PC-9 (cell line): Measurements from ENCODE around the gene LETM1. TPM values are rescaled to one million over a fixed set of nuclear protein-coding genes. Genes with fewer than 3 reads are reported as not detected.

Experiments used
- BruUV-seq: library from RNA; stranded (reverse); fragments of 400-500 nt; replicated peaks from 2 replicates; lab custom pipeline; 2021; lab: Mats Ljungman, UMichigan
- CTCF ChIA-PET: fragments of 300-600 bp; sonication (Branson Sonifier 250); formaldehyde crosslinking; loops from one replicate; lab custom pipeline; 2022; ENCODE audit warnings: antibody characterized with exemption; lab: Charles Lee
- POLR2A ChIA-PET: fragments of 300-600 bp; sonication (Branson Sonifier 250); formaldehyde crosslinking; loops from one replicate; lab custom pipeline; 2022; ENCODE audit warnings: antibody characterized with exemption; ENCODE audit not compliant: unreplicated experiment; lab: Charles Lee
- DNase-seq, 2 experiments: peaks; one replicate each; pipeline versions ENCODE4 v3.0.0 to v3.0.0-alpha.2; 2015 to 2022; ENCODE audit warnings: mixed read lengths in 1 of 2
- H2AFZ ChIP-seq: fragments of 200-600 bp; sonication (generic); 2 replicates; pipeline ENCODE4 v1.8.1; 2017; ENCODE audit warnings: antibody characterized with exemption
- H3F3A ChIP-seq: fragments of 200-600 bp; sonication (generic); 2 replicates; pipeline ENCODE4 v1.8.1; 2017; ENCODE audit warnings: antibody characterized with exemption, mild to moderate bottlenecking, low read depth; ENCODE audit not compliant: insufficient read depth
- H3K27ac ChIP-seq: fragments of 200-600 bp; sonication (generic); 2 replicates; pipeline ENCODE4 v1.6.1; 2016; ENCODE audit warnings: mixed run types
- H3K27me3 ChIP-seq: fragments of 200-600 bp; sonication (generic); 2 replicates; pipeline ENCODE4 v1.6.1; 2016; ENCODE audit warnings: low read depth, mixed run types; ENCODE audit not compliant: insufficient read depth
- H3K36me3 ChIP-seq: fragments of 200-600 bp; sonication (generic); 2 replicates; pipeline ENCODE4 v1.6.1; 2016; ENCODE audit warnings: low read depth, mixed run types
- H3K4me1 ChIP-seq: fragments of 200-600 bp; sonication (generic); replicated peaks from 2 replicates; pipeline ENCODE4 v1.6.1; 2016; ENCODE audit warnings: mixed run types; ENCODE audit not compliant: insufficient read depth
- H3K4me2 ChIP-seq: fragments of 200-600 bp; sonication (generic); 2 replicates; pipeline ENCODE4 v1.6.1; 2017; ENCODE audit warnings: mixed run types
- H3K4me3 ChIP-seq: fragments of 200-600 bp; sonication (generic); 2 replicates; pipeline ENCODE4 v1.6.1; 2016; ENCODE audit warnings: mixed run types
- H3K79me2 ChIP-seq: fragments of 200-600 bp; sonication (generic); 2 replicates; pipeline ENCODE4 v1.6.1; 2017; ENCODE audit warnings: low read depth, mixed run types
- H3K9me2 ChIP-seq: fragments of 200-600 bp; sonication (generic); 2 replicates; pipeline ENCODE4 v1.8.1; 2017; ENCODE audit warnings: mild to moderate bottlenecking; ENCODE audit not compliant: insufficient read depth
- H3K9me3 ChIP-seq: fragments of 200-600 bp; sonication (generic); 2 replicates; pipeline ENCODE4 v1.8.1; 2016; ENCODE audit warnings: low read depth; ENCODE audit not compliant: insufficient read depth
- H4K20me1 ChIP-seq: fragments of 200-600 bp; sonication (generic); 2 replicates; pipeline ENCODE4 v1.8.1; 2017; ENCODE audit not compliant: insufficient read depth
- CTCF ChIP-seq: fragments of 200-600 bp; sonication (generic); conservative IDR thresholded peaks from 2 replicates; pipeline ENCODE4 v1.6.1; 2017; ENCODE audit warnings: mixed run types, antibody characterized with exemption, mild to moderate bottlenecking, moderate library complexity
- EZH2 ChIP-seq: fragments of 200-600 bp; sonication (generic); IDR thresholded peaks from 2 replicates; pipeline ENCODE4 v1.8.0; 2017; ENCODE audit warnings: antibody characterized with exemption, low read depth
- intact Hi-C: fragments of 100-400 bp; cut with micrococcal nuclease; formaldehyde crosslinking; loops from one replicate; pipeline ENCODE4 v1.10.0; 2022; ENCODE audit not compliant: unreplicated experiment
- total RNA-seq: library from RNA; stranded (reverse); gene quantifications from 2 replicates; pipeline ENCODE4 v1.2.3, GENCODE V29; 2021

Gene LETM1
- total RNA-seq, 1 experiment from 2014 or later: 44.5 TPM

DNA sequence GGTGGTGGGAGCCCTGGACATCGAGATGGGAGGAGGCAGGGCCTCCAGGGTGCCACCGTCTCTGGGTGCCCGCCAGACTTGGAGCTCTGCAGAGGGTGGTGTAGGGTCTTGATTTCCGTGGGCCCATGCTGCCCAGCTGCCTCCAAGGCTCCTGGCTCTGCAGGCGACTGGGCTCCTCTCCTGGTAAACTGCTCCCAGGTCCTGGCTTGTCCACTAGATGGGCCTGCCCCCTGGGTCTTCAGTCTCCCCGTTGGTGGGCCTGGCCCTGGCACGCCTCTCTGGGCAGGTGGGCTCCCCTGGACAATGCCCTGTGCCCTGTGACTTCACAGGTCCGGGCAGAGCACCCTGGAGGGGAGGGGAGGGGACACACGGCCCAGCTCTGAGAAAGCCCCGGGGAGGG is 55.2 kb downstream of the LETM1 start:
- ChIA-PET POLR2A (no interaction called here), CTCF (interaction anchor here (0.5 kb wide), 1 partner anchor 76 kb away, joined by 4 read pairs; no protein-coding TSS in a partner anchor)
- TF ChIP-seq EZH2 (no peak), CTCF (no peak)
- H3K27me3 ChIP-seq: peaks cover 14% of the 10 kb centered on the region
- no peaks in the 10 kb centered on the region for H3K36me3 ChIP-seq
- H3F3A ChIP-seq: peaks cover 7% of the 10 kb centered on the region; the same call in 1 of the 2 replicates
- H3K9me3 ChIP-seq: no peaks in the 10 kb centered on the region
- H3K9me2 ChIP-seq: no peaks in the 10 kb centered on the region
- DNase-seq: no peak
- H3K4me2 ChIP-seq: no peak overlapping the region
- no peaks in the 10 kb centered on the region for H3K4me1 ChIP-seq
- no peak overlapping the region for H2AFZ ChIP-seq
- peaks cover 3% of the 10 kb centered on the region; the same call in 1 of the 2 replicates for H4K20me1 ChIP-seq
- BruUV-seq: no TSS peak
- H3K27ac ChIP-seq: no peak overlapping the region
- H3K79me2 ChIP-seq: no peaks in the 10 kb centered on the region
- intact Hi-C loops: no loop called here
- H3K4me3 ChIP-seq: no peak overlapping the region

DNA sequence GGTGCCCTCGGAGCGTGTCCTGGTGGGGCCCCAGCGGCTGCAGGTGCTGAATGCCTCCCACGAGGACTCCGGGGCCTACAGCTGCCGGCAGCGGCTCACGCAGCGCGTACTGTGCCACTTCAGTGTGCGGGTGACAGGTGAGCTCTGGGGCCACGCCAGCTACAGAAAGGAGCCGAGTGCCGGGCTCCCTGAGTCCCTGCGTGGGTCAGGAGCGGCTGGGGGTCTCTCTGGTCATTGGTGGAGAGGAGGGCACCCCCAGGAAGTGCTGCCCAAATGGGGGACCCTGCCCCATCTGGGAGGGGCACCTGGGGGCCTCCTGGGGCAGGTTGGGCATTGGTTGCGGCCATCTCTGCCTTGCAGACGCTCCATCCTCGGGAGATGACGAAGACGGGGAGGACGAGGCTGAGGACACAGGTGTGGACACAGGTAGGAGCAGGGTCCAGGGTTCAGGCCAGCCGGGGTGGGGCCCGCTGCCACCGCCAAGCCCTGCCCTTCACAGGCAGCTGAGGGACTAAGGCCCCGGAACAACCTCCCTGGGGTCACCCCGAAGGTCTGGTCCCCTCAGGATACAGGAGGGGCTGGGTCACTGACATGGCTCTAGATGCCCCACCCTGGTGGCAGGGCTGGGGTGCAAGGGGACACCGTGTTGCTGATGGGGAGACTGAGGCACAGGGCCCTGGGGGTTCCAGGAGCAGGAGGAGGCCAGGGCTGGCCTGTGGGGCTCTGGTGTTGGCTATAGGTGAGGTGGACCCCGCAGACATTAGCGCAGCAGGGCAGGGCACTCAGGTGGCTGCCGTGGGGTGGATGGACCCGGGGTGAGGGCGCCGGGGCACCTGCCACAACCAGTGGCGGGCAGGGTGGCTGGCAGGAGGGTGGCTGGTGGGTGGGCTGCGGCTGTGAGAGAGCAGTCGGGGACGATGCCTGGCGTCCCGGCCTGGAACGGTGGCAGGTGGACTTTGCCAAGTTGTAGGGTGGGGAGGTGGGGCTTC is 56.3 kb downstream of the LETM1 start:
- Histone ChIP-seq H3F3A (peaks cover 7% of the 10 kb centered on the region; the same call in 1 of the 2 replicates), H3K9me3 (no peaks in the 10 kb centered on the region), H4K20me1 (peaks cover 3% of the 10 kb centered on the region; the same call in 1 of the 2 replicates), H3K4me1 (no peaks in the 10 kb centered on the region; the same call in 1 of the 2 replicates), H3K9me2 (no peaks in the 10 kb centered on the region), H3K79me2 (no peaks in the 10 kb centered on the region), H3K27me3 (peaks cover 25% of the 10 kb centered on the region), H3K27ac (no peak overlapping the region), H2AFZ (no peak overlapping the region), H3K36me3 (no peaks in the 10 kb centered on the region), H3K4me3 (no peak overlapping the region), H3K4me2 (no peak overlapping the region)
- no TSS peak for BruUV-seq
- DNase-seq: no peak
- intact Hi-C loops: no loop called here
- TF ChIP-seq EZH2 (no peak), CTCF (no peak)
- ChIA-PET CTCF (no interaction called here), POLR2A (no interaction called here)

DNA sequence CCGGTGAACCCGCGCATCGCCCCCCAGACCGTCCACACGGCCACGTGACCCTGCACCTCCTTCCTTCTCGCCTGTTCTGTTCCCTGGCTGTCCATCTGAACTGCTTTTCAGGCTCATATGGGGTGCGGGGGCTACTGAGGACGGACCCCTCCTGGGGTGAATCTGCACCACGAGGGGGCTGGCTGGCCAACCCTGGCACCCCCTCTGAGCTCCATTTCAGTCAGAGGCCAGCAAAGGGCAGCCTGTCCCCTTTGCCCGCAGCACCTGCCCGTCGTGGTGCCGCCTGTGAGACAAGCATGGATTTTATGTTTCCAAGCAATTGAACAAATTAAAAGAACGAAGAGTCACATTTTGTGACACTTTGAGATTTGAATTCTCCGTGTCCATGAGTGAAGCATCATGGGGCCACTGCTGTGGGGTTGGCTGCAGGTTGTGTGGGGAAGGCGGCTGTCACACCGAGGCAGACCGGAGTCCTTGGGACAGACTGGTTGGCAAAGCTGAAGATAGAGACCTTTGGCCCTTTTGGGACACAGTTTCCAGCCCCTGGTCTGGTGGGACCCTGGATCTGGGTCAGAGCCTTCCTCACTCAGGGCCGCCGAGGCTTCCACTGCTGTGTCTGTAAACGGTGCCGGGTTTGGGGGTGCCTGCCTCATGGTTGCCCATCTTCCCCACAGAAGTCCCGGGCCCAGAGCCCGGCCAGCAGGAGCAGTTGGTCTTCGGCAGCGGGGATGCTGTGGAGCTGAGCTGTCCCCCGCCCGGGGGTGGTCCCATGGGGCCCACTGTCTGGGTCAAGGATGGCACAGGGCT is 57.2 kb downstream of the LETM1 start:
- TF ChIP-seq EZH2 (no peak), CTCF (no peak)
- ChIA-PET CTCF (no interaction called here), POLR2A (interaction anchor here (0.6 kb wide), 1 partner anchor 1538 kb away, joined by 3 read pairs; no protein-coding TSS in a partner anchor)
- Histone ChIP-seq H3F3A (peaks cover 7% of the 10 kb centered on the region; the same call in 1 of the 2 replicates), H3K79me2 (no peaks in the 10 kb centered on the region), H3K4me1 (peaks cover 7% of the 10 kb centered on the region; the same call in 1 of the 2 replicates), H3K4me3 (no peak overlapping the region), H3K27me3 (peaks cover 34% of the 10 kb centered on the region), H3K27ac (no peak overlapping the region), H3K4me2 (no peak overlapping the region), H3K9me3 (no peaks in the 10 kb centered on the region), H2AFZ (no peak overlapping the region), H3K9me2 (no peaks in the 10 kb centered on the region), H4K20me1 (peaks cover 3% of the 10 kb centered on the region; the same call in 1 of the 2 replicates), H3K36me3 (no peaks in the 10 kb centered on the region)
- no peak for DNase-seq
- intact Hi-C loops: no loop called here
- no TSS peak for BruUV-seq
